Activated gamma-delta T cell treated with anti-CD3 and anti-CD28 coated beads, Interleukin-2, amount 50 U/mL, for 16 hours (primary cell): ENCODE data around the gene SH3BGRL.

Experiments
- DNase-seq: peaks from one replicate; pipeline ENCODE4 v3.0.0-alpha.2; 2020; ENCODE audit warnings: low read depth

SH3BGRL gene

GRCh38 chrX:81201671-81202455, at the start of gene SH3BGRL, which contains the start of gene HMGN5:
TSS of gene SH3BGRL (plus strand) at chrX:81202102. CDS start at chrX:81202201, 99 bp downstream.
TSS of gene HMGN5 (minus strand) at chrX:81201913. CDS start at chrX:81121549, 80,364 bp downstream.
- DNase-seq = peak; percentile 41

DNA sequence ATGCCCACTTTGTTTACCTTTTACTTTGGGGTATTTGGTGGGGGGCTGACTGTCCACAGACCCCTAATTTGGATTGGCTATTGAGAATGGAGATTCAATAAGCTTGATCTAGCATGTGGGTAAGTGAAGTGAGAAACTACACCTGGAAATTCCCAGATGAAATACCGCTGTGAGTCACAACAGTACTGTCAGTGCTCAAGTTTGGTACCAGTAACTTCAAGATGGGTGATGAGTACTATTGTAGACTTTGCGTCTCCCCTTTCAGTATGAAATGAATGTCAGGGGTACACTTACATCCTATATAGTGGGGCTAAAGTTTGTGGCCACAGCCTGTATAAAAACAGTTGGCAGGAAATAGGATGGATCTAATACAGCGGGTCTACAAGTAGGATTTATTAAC, 33.5 kb upstream of the SH3BGRL start:
- DNase-seq = no peak

DNA sequence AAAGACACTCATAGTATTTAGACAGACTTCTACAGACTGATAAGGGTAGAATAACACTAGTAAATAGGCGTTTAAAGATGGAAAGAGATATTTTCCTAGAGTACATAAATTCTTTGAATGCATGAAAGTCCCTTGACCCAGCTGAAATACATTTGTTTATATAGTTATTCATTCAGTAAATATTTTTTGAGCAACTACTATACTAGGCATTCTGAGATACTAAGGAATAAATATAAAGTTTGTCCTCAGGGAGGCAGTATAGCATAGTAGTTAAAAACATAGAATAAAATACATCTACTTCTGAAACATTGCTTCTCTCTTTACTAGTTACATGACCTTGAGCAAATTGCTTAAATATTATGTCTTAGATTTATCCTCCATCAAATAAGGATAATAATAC, 27.6 kb upstream of the SH3BGRL start:
- no peak for DNase-seq

- DNase-seq = no peak
Observed at GRCh38 chrX:81195259-81195658, 6.6 kb upstream of the SH3BGRL start.

- peak; percentile 57 for DNase-seq
Observed at GRCh38 chrX:81195712-81196111, 6.2 kb upstream of the SH3BGRL start.

- DNase-seq = no peak
Observed at GRCh38 chrX:81201071-81201470, 831 bp upstream of the SH3BGRL start.

GRCh38 chrX:81202456-81202819, 536 bp downstream of the SH3BGRL start:
- DNase-seq = no peak

DNA sequence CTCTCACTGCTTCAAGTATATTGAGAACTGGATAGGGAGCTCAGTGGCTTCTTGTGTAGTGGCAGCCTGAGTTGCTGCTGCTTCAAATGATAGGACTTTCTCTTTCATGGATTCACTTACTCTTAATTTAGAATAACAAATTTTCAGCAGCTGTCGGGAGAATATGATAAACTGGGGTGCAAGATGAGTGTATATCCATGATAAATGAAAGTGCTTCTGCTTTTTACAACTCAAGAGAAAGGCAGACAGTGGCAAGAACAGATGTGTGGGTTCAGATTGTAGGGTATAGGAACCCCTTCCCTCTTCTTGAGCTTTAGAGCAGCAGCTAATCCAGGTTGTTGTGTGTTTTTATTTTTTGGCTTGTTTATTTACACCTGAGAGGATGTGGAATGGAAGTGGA, 1.0 kb downstream of the SH3BGRL start:
- no peak for DNase-seq

GRCh38 chrX:81205551-81205950, 3.6 kb downstream of the SH3BGRL start:
- no peak for DNase-seq

GRCh38 chrX:81206476-81206875, 4.6 kb downstream of the SH3BGRL start:
- DNase-seq = no peak

DNA sequence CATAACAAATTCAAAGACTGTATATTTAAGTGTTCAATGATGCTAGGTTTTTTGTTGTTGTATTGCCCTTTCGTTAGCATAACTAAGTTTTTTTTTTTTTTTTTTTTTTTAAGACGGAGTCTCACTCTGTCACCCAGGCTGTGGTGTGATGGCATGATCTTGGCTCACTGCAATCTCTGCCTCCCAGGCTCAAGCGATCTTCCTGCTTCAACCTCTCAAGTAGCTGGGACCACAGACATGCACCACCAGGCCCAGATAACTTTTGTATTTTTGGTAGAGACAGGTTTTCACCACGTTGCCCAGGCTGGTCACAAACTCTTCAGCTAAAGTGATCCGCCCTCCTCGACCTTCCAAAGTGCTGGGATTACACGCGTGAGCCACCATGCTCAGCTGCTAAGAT, 7.0 kb downstream of the SH3BGRL start:
- DNase-seq = no peak

GRCh38 chrX:81215685-81216084, 13.8 kb downstream of the SH3BGRL start:
- no peak for DNase-seq

DNA sequence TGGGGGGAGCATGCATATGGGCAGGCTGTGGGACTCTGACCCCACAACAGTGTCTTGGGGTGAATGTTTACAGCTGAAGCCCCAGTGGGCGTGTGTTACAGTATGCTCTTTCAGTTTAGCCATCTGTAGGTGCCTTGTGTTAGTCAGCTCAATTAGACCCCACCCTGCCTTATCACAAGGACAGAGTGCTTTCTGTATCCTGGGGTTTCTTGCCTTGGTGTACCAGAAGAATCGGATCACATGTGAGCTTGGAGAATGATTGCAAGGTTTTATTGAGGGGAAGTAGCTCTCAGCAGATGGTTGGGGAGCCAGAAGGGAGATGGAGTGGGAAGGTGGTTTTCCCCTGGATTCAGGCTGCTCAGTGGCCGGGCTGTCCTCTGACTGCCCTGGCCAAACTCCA, 27.3 kb downstream of the SH3BGRL start:
- DNase-seq = no peak

- DNase-seq = no peak
Observed at GRCh38 chrX:81229901-81230300, 28.0 kb downstream of the SH3BGRL start.

GRCh38 chrX:81231476-81231875, 29.6 kb downstream of the SH3BGRL start:
- no peak for DNase-seq

DNA sequence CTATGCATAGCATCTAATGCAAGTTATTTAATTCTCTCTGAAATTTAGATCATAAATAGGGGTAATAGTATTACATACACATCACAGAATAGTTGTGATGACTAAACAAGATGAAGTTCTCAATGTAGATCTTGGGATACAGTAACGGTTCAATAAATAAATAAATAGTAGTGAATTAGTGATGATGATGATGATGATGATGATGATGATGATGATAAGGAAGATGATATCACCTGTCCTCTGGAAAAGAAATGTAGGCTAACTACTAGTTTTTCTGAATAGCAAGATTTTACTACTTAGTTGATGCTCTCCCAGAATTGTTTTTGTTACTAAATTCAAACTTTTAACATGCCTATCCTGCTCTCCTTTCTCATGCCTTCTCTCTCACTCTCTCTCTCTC, 30.3 kb downstream of the SH3BGRL start:
- no peak for DNase-seq

- no peak for DNase-seq
Observed at GRCh38 chrX:81237516-81237915, 35.6 kb downstream of the SH3BGRL start.

DNA sequence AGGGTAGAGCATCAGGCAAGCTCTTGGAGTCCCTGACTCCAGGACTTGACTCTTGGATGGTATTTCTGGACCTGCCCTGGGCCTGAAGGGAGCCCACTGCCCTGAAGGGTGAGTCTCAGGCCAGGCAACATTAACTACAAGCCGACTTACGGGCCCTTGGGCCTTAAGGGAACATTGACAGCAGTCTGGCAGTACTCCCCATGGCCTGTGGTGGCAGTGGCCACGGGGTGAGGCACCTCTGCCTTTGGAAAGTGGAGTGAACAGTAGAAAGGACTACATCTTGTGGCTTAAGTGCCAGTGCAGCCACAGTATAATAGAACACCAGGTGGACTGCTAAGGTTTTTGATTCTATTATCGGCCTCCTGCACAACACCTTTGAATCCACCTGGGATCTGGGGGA, 36.3 kb downstream of the SH3BGRL start:
- no peak for DNase-seq

DNA sequence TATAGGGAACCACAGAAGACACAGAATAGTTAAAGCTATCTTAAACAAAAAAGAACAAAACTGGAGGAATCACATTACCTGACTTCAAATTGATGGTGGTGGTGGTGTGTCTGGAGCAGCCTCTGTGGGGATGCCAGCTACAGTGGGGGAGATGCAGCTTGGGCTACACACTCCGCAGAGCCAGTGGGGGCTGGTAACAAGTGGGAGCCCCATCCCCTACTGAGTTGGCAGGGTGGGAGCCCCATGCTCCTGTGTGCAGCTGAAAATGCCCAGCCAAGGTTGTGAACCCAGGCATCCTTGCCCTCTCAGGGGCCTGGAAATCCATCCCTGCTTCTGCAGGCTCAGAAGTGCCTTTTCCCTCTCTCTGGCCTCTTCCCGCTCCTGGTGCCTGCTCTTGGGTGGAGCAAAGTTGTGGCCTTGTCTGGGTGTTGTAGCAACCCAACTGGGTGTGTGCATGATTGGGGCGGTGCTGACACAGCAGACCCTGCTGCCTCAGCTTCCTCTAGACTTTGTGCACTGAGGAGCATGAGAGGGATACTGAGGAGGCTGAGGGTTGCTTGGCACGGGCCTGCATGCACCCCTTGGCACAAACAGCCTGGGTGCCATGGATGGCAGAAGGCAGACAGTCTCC, 38.9 kb downstream of the SH3BGRL start:
- DNase-seq = no peak

- DNase-seq = no peak
Observed at GRCh38 chrX:81241753-81242152, 39.9 kb downstream of the SH3BGRL start.

- DNase-seq = no peak
Observed at GRCh38 chrX:81255876-81256275, 54.0 kb downstream of the SH3BGRL start.

GRCh38 chrX:81257817-81258216, 55.9 kb downstream of the SH3BGRL start:
- no peak for DNase-seq

- DNase-seq = no peak
Observed at GRCh38 chrX:81259020-81259713, 57.3 kb downstream of the SH3BGRL start.
